Stimulated activated CD8-positive, alpha-beta memory T cell treated with anti-CD3 and anti-CD28 coated beads, Interleukin-15, amount 100 ng/mL, for 24 hours (primary cell): ENCODE results near the gene ZFR.
"Not testable (repeated sequence)": the region's sequence is repeated elsewhere in the genome, so short reads cannot be mapped to it uniquely, and the experiment has no call there.

Source experiments
- DNase-seq: peaks from one replicate; pipeline ENCODE4 v3.0.0-alpha.2; 2020; ENCODE audit warnings: low read depth

ZFR gene

DNA sequence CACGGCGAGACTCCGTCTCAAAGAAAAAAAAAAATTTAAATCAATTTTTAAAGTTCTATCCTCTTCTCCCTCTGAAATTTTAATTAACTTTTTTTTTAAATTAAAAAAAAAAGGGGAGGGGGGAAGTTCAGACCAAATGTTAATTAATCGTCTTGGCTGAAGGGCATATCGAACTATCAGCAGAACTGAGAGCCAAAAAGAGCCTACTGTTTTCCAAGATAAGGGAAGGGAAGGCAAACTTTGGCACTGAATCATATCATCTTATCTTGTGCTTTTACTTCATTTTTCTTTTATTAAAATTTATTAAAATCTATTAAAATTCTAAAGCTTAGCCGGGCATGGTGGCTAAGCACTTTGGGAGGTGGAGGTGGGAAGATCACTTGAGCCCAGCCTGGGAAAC, 85.9 kb downstream of the ZFR start:
- DNase-seq, result no peak

DNA sequence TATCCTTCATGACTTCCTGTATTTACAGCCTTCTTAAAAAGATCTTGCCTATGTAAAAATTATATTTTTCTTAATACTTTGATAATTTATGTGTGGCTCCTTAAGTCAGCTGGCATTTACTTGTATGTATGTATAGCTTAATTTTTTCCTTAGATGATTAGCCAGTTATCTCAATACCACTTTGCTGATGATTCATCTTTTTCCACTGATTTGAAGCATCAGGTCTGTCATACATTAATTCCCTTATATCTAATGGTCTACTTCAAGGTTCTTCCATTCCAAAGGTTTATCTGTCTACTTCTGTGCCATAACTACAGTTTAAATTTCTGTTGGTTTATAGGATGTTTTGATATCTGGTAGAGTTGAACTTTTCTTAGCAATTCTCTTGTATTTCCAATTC, 86.9 kb downstream of the ZFR start:
- no peak for DNase-seq

GRCh38 chr5:32355686-32356085, 88.9 kb downstream of the ZFR start:
- no peak for DNase-seq

- no peak for DNase-seq
These were observed 91.1 kb downstream of the ZFR start for GRCh38 chr5:32353420-32353819.

DNA sequence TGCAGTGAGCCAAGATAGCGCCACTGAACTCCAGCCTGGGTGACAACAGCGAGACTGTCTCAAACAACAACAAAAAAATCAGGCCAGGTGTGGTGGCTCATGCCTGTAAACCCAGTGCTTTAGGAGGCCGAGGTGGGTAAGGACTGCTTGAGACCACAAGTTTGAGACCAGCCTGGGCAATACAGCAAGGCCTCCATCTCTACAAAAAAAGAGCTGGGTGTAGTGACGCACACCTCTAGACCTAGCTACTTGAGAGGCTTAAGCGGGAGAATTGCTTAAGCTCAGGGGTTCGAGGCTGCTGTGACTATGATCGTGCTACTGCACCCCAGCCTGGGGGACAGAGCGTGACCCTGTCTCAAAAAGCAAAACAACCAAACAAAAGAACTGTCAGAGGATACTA, 91.9 kb downstream of the ZFR start:
- DNase-seq, result no peak

DNA sequence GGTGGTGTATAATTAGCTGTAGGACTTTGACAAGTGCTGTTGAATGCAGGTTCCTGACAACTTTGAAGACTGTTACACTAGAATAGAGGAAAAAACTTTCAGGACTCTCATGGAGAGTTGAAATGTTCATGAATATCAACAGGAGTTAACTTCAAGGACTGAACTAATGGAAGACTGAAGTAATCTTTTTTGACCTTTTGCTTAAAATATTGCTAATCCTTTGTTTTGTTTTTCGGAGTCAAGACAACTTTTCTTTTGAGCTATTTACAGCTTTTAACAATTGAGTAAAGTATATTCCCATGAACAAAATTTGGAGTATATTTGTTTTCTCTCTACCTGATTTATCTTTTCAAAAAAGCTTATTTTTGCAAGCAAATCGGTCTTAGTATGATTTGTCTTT, 97.7 kb downstream of the ZFR start:
- no peak for DNase-seq

- no peak for DNase-seq
These were observed 101.4 kb downstream of the ZFR start for GRCh38 chr5:32343058-32343672.

DNA sequence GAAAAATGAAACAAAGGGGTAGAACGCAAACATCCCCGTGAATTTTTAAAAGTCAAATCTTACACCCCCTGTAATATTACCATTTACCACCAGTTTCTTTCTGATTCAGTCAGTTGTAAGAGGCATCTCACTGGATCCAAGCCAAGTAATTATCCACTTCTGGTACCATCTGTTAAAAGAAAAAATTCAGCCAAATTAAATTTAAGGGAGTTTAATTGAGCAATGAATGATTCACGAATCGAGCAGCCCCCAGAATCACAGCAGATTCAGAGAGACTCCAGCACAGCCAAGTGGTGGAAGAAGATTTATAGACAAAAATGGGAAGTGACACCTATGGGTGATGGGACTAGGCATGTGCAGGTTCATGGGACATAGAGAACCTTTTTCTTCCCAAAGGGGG, 101.9 kb downstream of the ZFR start:
- no peak for DNase-seq

DNA sequence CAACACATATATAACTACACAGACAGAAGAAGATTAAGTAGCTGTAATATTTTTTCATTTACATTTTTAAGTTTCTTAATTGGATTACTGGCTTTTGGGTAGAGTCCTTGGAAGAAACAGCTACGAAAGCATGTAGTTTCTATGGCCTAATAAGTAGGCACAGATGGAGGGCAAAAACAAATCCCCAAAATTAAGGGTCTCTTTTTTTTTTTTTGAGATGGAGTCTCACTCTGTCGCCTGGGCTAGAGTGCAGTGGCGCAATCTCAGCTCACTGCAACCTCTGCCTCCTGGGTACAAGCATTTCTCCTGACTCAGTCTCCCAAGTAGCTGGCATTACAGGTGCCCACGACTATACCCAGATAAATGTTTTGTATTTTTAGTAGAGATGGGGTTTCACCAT, 104.7 kb downstream of the ZFR start:
- no peak for DNase-seq

DNA sequence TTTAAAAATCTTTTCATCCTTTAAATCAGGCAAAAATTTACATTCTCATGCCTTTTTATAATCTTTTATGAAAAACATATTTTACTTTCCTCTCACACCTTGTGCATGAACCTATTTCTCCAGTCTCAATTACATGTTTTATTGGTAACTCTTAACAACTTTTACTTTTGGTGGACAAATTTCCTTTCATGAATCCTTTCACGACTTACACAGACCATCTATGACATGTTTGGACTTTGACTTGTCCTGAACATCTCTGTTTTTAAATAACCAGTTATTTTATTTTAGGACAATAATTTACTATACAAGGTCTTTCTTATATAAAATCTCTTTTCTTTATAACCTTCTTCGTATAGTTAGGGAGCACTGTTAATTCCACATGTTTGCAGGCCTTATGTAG, 105.3 kb downstream of the ZFR start:
- DNase-seq, result no peak

GRCh38 chr5:32332966-32333365, 111.6 kb downstream of the ZFR start:
- no peak for DNase-seq

GRCh38 chr5:32332361-32332760, 112.2 kb downstream of the ZFR start:
- no peak for DNase-seq

- no peak for DNase-seq
These were observed 112.6 kb downstream of the ZFR start for GRCh38 chr5:32331935-32332274.

DNA sequence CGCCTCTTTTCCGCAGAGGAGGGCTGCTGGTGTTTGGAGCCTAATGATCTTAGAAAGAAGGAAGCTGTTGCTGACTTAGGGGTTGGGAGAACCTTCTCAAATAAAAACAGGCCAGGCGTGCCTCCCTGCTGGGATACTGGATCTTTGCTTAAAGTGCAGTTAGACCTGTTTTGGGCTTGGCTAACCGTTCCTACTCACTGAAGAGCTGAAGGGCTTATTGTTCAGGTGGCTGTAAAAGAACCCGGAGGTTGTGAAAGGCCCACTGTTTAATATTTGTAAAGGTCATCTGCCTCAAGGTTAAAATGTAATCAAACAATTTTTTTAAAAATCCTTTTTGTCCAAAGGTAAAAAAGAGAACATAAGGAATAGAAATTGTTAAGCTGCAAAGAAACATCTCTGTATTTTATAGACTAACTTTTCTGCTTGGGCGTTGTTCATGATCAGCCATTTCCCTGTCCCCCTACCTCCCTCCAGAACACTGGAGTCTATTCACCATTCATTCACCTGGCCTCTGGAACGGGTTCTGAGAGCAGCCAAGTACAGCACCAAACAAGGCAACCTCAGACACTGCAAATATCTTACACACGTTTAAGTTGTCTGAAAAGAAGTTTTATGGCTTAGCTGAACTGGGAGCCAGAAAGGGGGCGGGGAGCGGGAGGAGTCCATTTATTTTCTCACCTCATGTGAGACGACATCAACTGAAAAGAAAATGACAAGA, 113.2 kb downstream of the ZFR start:
- no peak for DNase-seq

GRCh38 chr5:32330126-32330971, 114.2 kb downstream of the ZFR start:
- DNase-seq, result no peak

DNA sequence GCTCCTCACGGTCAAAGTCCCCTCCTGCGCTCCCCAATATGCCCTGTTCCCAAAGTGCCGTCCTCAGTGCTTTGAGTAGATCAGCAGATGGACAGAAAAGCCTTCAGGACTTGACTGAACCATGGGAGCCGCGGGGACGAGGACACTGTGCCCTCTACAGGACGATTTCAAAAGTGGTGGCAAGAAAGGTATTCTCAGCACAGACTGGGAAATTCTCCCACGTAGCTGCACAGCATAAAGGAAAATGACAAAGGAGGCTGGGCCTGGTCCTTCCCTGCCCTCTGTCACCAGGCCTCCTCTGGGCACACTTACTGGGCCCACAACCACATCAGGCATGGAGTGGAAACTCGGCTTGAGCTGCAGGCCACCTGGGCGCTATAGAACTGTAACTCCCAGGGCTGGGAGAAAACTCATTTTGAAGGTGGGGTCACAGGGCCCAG, 115.1 kb downstream of the ZFR start:
- no peak for DNase-seq

GRCh38 chr5:32326216-32326772, 118.2 kb downstream of the ZFR start:
- no peak for DNase-seq

- DNase-seq, result no peak
These were observed 118.9 kb downstream of the ZFR start for GRCh38 chr5:32325616-32326015.

- DNase-seq, result no peak
These were observed 119.5 kb downstream of the ZFR start for GRCh38 chr5:32325062-32325461.

GRCh38 chr5:32323741-32324140, 120.8 kb downstream of the ZFR start:
- no peak for DNase-seq

DNA sequence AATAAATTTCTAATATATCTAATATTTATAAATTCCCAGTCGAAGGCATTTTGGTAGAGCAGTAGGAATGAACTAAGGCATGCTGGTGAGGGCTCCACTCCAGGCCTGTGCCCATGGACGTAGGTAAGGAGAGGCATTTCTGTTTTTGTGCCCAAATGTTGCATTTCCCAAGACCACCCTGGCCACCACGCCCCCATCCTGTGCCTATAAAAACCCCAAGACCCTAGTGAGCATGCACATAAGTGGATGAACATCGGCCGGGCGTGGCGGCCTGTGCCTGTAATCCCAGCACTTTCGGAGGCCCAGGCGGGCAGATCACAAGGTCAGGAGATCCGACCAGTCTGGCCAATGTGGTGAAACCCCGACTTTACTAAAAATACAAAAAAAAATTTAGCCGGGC, 121.7 kb downstream of the ZFR start:
- no peak for DNase-seq

GRCh38 chr5:32321787-32322186, 122.8 kb downstream of the ZFR start:
- DNase-seq, result not testable (repeated sequence)

GRCh38 chr5:32320576-32320975, 124.0 kb downstream of the ZFR start:
- DNase-seq, result no peak
